Endothelial cell of umbilical vein (primary cell): Measurements from ENCODE around the gene DLL4.
A peak's percentile ranks its signal among the peaks of the same experiment; 100 is the strongest.

Experiments used
- EZH2 ChIP-seq: IDR thresholded peaks from 2 replicates; pipeline ENCODE4 v1.6.1; 2012; ENCODE audit warnings: borderline replicate concordance, low read depth, mild to moderate bottlenecking, moderate library complexity, low read length, inconsistent platforms; ENCODE audit not compliant: severe bottlenecking
- FOS ChIP-seq: IDR thresholded peaks from 2 replicates; pipeline ENCODE4 v1.6.1; 2011; ENCODE audit warnings: mild to moderate bottlenecking, low read length, moderate library complexity, borderline replicate concordance; ENCODE audit not compliant: insufficient read depth
- MAX ChIP-seq: IDR thresholded peaks from 2 replicates; pipeline ENCODE4 v1.6.1; 2011; ENCODE audit not compliant: insufficient read depth, insufficient read length
- MYC ChIP-seq: IDR thresholded peaks from one replicate; pipeline ENCODE4 v1.6.1; 2011; ENCODE audit warnings: mild to moderate bottlenecking, low read depth, low read length
- POLR2A ChIP-seq: IDR thresholded peaks from 2 replicates; pipeline ENCODE4 v1.6.1; 2012; ENCODE audit warnings: low read depth, mild to moderate bottlenecking, control low read depth, low read length
- POLR2AphosphoS5 ChIP-seq: IDR thresholded peaks from 2 replicates; pipeline ENCODE4 v1.6.1; 2012; ENCODE audit warnings: low read depth, mild to moderate bottlenecking, control low read depth, low read length, moderate library complexity; ENCODE audit not compliant: insufficient read depth
- TF ChIP-seq, protein P1 (sequence below), 2 donors: IDR thresholded peaks; 1 replicate in 1 of 2; 2 replicates in 1 of 2; pipeline ENCODE4 v1.5.1; 2011; ENCODE audit warnings: low read length in 2 of 2, mild to moderate bottlenecking in 2 of 2, moderate library complexity in 2 of 2, control low read depth in 1 of 2, inconsistent platforms in 1 of 2, low read depth in 1 of 2; ENCODE audit not compliant: insufficient read depth in 1 of 2; ENCODE audit errors: extremely low read depth in 1 of 2

GRCh38 chr15:40906991-40907802 is 21.9 kb upstream of the DLL4 start:
- TF ChIP-seq, protein P1, sequence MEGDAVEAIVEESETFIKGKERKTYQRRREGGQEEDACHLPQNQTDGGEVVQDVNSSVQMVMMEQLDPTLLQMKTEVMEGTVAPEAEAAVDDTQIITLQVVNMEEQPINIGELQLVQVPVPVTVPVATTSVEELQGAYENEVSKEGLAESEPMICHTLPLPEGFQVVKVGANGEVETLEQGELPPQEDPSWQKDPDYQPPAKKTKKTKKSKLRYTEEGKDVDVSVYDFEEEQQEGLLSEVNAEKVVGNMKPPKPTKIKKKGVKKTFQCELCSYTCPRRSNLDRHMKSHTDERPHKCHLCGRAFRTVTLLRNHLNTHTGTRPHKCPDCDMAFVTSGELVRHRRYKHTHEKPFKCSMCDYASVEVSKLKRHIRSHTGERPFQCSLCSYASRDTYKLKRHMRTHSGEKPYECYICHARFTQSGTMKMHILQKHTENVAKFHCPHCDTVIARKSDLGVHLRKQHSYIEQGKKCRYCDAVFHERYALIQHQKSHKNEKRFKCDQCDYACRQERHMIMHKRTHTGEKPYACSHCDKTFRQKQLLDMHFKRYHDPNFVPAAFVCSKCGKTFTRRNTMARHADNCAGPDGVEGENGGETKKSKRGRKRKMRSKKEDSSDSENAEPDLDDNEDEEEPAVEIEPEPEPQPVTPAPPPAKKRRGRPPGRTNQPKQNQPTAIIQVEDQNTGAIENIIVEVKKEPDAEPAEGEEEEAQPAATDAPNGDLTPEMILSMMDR (IDR thresholded peaks at IDR 0.05; ENCODE audit: extremely low read depth in 1 of 2, insufficient read depth in 1 of 2, low read depth in 1 of 2, low read length in 2 of 2), result no peak
- TF ChIP-seq POLR2A (peak; percentile 21), EZH2 (no peak), POLR2AphosphoS5 (no peak), MAX (no peak), MYC (no peak), FOS (no peak)
